Embryonic facial prominence (tissue), 1 donor: ENCODE results near the gene PIP5K1C.
"Not testable (repeated sequence)": the region's sequence is repeated elsewhere in the genome, so short reads cannot be mapped to it uniquely, and the experiment has no call there.

Experiments
- DNase-seq: peaks from one replicate; pipeline ENCODE4 v3.0.0-alpha.2; 2016; ENCODE audit errors: extremely low spot score

PIP5K1C gene

GRCh38 chr19:3590991-3591659 is 109.1 kb downstream of the PIP5K1C start:
- no peak for DNase-seq

DNA sequence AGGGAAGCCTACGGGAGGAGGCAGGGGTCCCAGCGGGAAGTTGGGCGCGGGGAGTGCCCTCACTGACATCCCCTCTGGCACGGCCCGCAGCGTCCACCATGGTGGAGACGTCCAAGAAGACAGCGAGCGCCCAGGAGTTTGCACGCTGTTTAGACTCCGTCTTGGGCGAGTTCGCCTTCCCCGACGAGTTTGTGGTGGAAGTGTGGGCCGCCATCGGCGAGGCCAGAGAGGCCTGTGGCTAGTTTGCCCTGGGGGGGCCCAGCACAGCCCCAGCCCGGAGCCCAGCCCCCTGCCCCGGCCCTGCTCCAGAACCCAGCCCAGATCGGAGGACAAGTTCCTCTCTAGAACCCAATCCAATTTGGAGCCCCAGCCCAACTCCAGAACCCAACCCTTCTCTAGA is 110.3 kb downstream of the PIP5K1C start:
- no peak for DNase-seq

- no peak for DNase-seq
Observed at GRCh38 chr19:3589439-3589838, 110.8 kb downstream of the PIP5K1C start.

DNA sequence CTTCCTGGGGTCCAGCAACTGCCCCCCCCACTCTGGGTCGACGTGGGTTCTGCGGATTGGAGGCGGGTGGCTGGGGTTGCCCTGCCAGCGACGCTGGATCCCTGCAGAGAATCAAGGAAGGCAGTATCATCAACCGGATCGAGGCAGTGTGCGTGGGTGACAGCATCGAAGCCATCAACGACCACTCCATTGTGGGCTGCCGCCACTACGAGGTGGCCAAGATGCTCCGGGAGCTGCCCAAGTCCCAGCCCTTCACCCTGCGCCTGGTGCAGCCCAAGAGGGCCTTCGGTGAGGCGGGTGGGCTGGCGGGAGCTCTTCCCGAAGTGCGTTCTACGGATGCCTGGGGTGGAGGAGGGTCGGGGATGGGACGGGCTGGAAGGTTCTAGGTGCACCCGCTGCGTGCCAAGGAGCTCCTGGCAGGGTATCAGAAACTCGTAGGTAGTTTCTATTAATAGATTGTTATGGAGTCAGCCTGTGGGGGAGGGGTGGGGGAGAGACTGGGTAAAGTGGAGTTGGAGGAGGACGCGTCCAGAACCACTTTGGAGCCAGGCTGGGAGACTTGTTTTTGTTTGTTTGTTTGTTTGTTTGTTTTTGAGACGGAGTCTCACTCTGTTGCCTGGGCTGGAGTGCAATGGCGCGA is 113.4 kb downstream of the PIP5K1C start:
- DNase-seq, result no peak

DNA sequence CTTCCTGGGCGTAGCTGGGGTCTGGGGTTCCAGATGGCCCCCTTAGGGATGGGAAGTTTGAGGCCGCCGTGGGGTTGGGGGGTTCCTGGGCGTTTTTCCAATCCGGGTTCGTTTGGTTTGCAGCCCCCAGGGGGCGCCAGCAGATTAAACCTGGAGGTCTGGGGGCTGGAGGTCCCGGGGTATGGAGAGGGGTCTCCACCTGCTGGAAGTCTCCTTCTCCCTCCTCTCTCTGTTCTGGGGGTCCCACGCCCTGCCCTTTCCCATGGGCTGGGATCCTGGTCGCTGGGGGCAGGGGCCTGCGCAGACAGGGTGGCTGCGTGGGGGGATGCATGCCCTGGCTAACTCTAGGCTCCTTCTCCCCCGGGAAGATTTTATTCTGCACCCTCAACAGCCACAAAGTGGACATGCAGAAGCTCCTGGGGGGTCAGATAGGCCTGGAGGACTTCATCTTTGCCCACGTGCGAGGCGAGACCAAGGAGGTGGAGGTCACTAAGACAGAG is 114.1 kb downstream of the PIP5K1C start:
- no peak for DNase-seq

- no peak for DNase-seq
Observed at GRCh38 chr19:3585301-3586126, 114.8 kb downstream of the PIP5K1C start, which contains the start of gene GIPC3. TSS of gene GIPC3 (plus strand) at chr19:3585478. CDS start at chr19:3585598, 120 bp downstream.

- not testable (repeated sequence) for DNase-seq
Observed at GRCh38 chr19:3584036-3584802, 116.0 kb downstream of the PIP5K1C start.

DNA sequence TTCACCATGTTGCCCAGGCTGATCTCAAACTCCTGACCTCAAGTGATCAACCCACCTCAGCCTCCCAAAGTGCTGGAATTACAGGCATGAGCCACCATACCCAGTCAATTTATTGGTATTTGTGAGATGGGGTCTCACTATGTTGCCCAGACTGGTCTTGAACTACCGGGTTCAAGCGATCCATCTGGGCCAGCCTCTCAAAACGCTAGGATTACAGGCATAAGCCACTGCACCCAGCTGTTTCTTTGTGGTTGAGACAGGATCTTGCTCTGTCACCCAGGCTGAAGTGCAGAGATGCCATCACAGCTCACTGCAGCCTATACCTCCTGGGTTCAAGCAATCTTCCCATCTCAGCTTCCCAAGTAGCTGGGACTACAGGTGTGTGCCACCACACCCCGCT is 118.5 kb downstream of the PIP5K1C start:
- not testable (repeated sequence) for DNase-seq
